Activated B cell treated with CpG ODN at 0.5 μM for 24 hours (primary cell): ENCODE measurements around the gene ZNF428. TPM values are rescaled to one million over a fixed set of nuclear protein-coding genes. Genes with fewer than 3 reads are reported as not detected.
"Not testable (repeated sequence)": the region's sequence is repeated elsewhere in the genome, so short reads cannot be mapped to it uniquely, and the experiment has no call there.

Experiments
- ATAC-seq: fragments of 200-7000 bp; cut with Tn5 transposase; one replicate; pipeline ENCODE4 v1.10.0; 2021; ENCODE audit warnings: low read depth, mild to moderate bottlenecking, moderate library complexity
- CTCF ChIA-PET: fragments of 350-600 bp; sonication (Branson Sonifier 250); formaldehyde crosslinking; loops from one replicate; lab custom pipeline; 2021; ENCODE audit warnings: antibody characterized with exemption; lab: Charles Lee
- POLR2A ChIA-PET: fragments of 350-600 bp; sonication (Branson Sonifier 250); formaldehyde crosslinking; loops from one replicate; lab custom pipeline; 2021; ENCODE audit warnings: antibody characterized with exemption; lab: Charles Lee
- DNase-seq: peaks from one replicate; pipeline ENCODE4 v3.0.0; 2022
- H3K27ac Mint-ChIP-seq: one replicate; pipeline ENCODE4 v1.8.0; 2020; ENCODE audit warnings: mixed read lengths
- H3K27me3 Mint-ChIP-seq: one replicate; pipeline ENCODE4 v1.8.0; 2021; ENCODE audit warnings: mixed read lengths
- H3K36me3 Mint-ChIP-seq: one replicate; pipeline ENCODE4 v1.8.0; 2021; ENCODE audit warnings: low read depth, mixed read lengths
- H3K4me1 Mint-ChIP-seq: one replicate; pipeline ENCODE4 v1.8.0; 2021; ENCODE audit warnings: mixed read lengths
- H3K4me3 Mint-ChIP-seq: one replicate; pipeline ENCODE4 v1.8.0; 2020; ENCODE audit warnings: mild to moderate bottlenecking, mixed read lengths
- H3K9me3 Mint-ChIP-seq: one replicate; pipeline ENCODE4 v1.8.0; 2020; ENCODE audit warnings: mixed read lengths
- intact Hi-C: fragments of 100-400 bp; cut with micrococcal nuclease; formaldehyde crosslinking; loops from one replicate; pipeline ENCODE4 v1.15.1; 2024
- total RNA-seq: library from RNA; stranded (reverse); gene quantifications from 2 replicates; pipeline ENCODE4 v1.2.3, GENCODE V29; 2022
- TF ChIP-seq, protein P1 (sequence below): fragments of 200-600 bp; IDR thresholded peaks from one replicate; pipeline ENCODE4 v1.8.0; 2022; ENCODE audit warnings: antibody characterized with exemption, mild to moderate bottlenecking

ZNF428 gene
- total RNA-seq, 1 donor from 2014 or later: 26.2 TPM

DNA sequence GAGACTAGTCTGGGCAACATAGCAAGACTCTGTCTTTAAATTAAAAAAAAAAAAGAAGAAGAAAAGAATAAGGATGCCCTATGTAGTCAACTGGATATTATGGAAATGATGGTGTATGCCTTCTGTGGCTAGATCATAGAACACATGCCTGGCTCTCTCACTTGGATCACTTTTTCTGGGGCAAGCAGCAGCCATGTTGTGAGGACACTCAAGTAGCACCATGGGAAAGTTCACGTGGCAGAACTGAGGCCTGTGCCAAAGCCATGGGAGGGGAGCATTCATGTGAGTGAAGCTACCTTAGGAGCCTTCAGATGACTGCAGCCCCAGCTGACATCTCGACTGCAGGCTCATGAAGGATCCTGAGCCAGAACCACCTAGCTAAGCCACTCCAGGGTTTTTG lies 38.6 kb upstream of the ZNF428 start:
- no peaks in the 10 kb centered on the region for H3K27me3 Mint-ChIP-seq
- intact Hi-C loops: no loop called here
- no peaks in the 10 kb centered on the region for H3K36me3 Mint-ChIP-seq
- H3K27ac Mint-ChIP-seq: no peak overlapping the region
- ATAC-seq (no peak), DNase-seq (no peak)
- TF ChIP-seq, protein P1, sequence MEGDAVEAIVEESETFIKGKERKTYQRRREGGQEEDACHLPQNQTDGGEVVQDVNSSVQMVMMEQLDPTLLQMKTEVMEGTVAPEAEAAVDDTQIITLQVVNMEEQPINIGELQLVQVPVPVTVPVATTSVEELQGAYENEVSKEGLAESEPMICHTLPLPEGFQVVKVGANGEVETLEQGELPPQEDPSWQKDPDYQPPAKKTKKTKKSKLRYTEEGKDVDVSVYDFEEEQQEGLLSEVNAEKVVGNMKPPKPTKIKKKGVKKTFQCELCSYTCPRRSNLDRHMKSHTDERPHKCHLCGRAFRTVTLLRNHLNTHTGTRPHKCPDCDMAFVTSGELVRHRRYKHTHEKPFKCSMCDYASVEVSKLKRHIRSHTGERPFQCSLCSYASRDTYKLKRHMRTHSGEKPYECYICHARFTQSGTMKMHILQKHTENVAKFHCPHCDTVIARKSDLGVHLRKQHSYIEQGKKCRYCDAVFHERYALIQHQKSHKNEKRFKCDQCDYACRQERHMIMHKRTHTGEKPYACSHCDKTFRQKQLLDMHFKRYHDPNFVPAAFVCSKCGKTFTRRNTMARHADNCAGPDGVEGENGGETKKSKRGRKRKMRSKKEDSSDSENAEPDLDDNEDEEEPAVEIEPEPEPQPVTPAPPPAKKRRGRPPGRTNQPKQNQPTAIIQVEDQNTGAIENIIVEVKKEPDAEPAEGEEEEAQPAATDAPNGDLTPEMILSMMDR: no peak
- CTCF ChIA-PET: no interaction called here
- peaks cover 2% of the 10 kb centered on the region for H3K9me3 Mint-ChIP-seq
- POLR2A ChIA-PET: no interaction called here
- no peak overlapping the region for H3K4me3 Mint-ChIP-seq
- no peaks in the 10 kb centered on the region for H3K4me1 Mint-ChIP-seq

DNA sequence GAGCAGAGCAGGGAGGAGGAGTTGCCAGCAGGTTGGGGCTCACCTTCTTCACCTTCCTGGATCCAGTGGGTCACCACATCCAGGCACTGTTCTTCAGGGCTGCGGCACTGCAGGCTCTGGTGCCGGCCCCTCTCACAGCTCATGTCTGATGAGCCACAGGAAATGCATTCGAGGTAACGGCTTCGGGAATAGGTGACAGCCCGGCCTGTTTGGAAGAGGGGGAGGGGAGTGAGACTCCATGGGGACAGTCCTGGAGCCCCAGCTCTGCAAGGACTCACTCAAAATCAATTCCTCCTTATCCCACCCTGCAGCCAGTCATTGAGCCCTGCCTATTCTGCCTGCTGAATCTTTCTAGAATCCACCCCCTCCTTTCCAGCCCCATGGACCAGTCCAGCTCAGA lies 37.0 kb upstream of the ZNF428 start:
- no peaks in the 10 kb centered on the region for H3K36me3 Mint-ChIP-seq
- POLR2A ChIA-PET: no interaction called here
- CTCF ChIA-PET: no interaction called here
- no peak overlapping the region for H3K4me3 Mint-ChIP-seq
- ATAC-seq: no peak
- no peak overlapping the region for H3K27ac Mint-ChIP-seq
- no peak for DNase-seq
- H3K9me3 Mint-ChIP-seq: peaks cover 2% of the 10 kb centered on the region
- H3K27me3 Mint-ChIP-seq: no peaks in the 10 kb centered on the region
- TF ChIP-seq, protein P1: no peak
- intact Hi-C loops: no loop called here
- no peaks in the 10 kb centered on the region for H3K4me1 Mint-ChIP-seq

DNA sequence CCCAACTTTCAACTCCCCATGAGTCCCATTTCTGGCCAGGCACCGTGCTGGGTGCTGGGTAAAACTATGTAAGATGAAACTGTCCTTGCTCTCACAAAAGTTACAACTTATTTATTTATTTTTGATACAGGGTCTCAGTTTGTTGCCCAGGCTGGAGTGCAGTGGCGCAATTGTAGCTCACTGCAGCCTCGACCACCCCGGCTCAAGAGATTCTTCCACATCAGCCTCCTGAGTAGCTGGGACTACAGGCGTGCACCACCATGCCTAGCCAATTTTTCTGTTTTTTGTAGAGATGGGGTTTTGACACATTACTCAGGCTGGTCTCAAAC lies 33.1 kb upstream of the ZNF428 start:
- no peaks in the 10 kb centered on the region for H3K4me1 Mint-ChIP-seq
- DNase-seq: no peak
- TF ChIP-seq, protein P1: peak; percentile 9
- no peaks in the 10 kb centered on the region for H3K9me3 Mint-ChIP-seq
- intact Hi-C loops: loop anchor here (1.0 kb wide), 2 partner anchors 58 to 97 kb away; no protein-coding TSS in a partner anchor
- H3K36me3 Mint-ChIP-seq: no peaks in the 10 kb centered on the region
- H3K27ac Mint-ChIP-seq: no peak overlapping the region
- H3K4me3 Mint-ChIP-seq: no peak overlapping the region
- CTCF ChIA-PET: interaction anchor here (1.0 to 2.5 kb wide), 3 partner anchors 97 to 206 kb away, joined by 3 to 7 read pairs (median 6); no protein-coding TSS in a partner anchor
- POLR2A ChIA-PET: no interaction called here
- no peaks in the 10 kb centered on the region for H3K27me3 Mint-ChIP-seq
- no peak for ATAC-seq

DNA sequence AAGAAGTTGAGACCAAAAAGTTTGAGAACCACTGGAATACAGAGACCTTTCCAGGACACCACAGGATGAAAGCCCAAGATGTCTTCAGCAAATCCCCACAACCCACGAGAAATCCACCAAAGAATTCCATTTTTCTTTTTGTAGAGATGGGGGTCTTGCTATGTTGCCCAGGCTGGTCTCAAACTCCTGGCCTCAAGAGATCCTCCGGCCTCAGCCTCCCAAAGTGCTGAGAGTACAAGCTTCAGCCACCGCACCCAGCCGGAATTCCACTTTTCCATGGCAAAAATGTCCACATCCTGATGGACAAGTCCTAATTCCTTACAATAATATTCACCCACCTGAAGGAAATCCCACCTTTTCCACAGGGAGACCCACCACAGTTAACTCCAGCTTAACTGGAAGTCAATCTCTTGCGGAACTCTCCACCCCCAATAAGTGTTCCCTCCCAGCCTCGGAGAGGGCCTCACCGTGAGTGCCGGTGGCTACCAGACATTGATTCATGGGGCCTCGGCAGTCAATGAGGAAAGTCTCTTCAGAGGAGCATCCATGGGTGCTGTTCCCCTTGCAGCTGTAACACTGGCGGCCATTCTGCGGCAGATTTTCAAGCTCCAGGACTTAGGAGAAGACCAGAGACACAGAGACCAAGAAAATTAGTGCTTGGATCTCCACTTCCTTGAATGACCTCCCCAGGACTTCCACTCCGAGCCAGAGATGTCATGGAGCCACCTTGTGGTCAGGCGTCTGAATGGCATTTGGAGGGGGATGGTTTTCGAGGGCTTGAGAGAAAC lies 32.5 kb upstream of the ZNF428 start:
- Mint-ChIP-seq H3K4me3 (no peak overlapping the region), H3K9me3 (no peaks in the 10 kb centered on the region), H3K27ac (no peak overlapping the region), H3K27me3 (peaks cover 3% of the 10 kb centered on the region), H3K36me3 (no peaks in the 10 kb centered on the region), H3K4me1 (no peaks in the 10 kb centered on the region)
- CTCF ChIA-PET: interaction anchor here (2.1 to 2.5 kb wide), 2 partner anchors 97 to 205 kb away, joined by 6 to 7 read pairs; no protein-coding TSS in a partner anchor
- peak; percentile 57 for ATAC-seq
- TF ChIP-seq, protein P1: peak; percentile 32
- intact Hi-C loops: loop anchor here (1.0 kb wide), 2 partner anchors 58 to 97 kb away; no protein-coding TSS in a partner anchor
- POLR2A ChIA-PET: no interaction called here
- DNase-seq: no peak

DNA sequence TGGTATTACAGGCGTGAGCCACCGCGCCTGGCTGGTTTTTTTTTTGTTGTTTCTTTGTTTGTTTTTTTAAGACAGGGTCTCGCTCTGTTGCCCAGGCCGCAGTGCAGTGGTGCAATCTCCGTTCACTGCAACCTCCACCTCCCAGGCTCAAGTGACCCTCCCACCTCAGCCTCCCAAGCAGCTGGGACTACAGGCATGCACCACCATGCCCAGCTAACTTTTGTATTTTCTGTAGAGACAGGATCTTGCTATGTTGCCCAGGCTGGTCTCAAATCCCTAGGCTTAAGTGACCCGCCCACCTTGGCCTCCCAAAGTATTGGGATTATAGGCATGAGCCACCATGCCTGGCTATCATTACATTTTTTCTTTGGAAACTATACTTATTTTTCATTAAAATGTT lies 30.8 kb upstream of the ZNF428 start:
- H3K27me3 Mint-ChIP-seq, H3K4me1 Mint-ChIP-seq, ATAC-seq, H3K4me3 Mint-ChIP-seq, H3K9me3 Mint-ChIP-seq, CTCF ChIA-PET, intact Hi-C loops, H3K36me3 Mint-ChIP-seq, H3K27ac Mint-ChIP-seq, DNase-seq, POLR2A ChIA-PET: not testable (repeated sequence)
